Measurements from ENCODE around the gene DGKB. TPM values are rescaled to one million over a fixed set of nuclear protein-coding genes. Genes with fewer than 3 reads are reported as not detected.

The DGKB gene
- total RNA-seq, 1 experiment from 2014 or later: 1.9 TPM

- no peak for TF ChIP-seq CDX4 (CRISPR knock-in tag; IDR thresholded peaks at IDR 0.05; ENCODE audit: borderline replicate concordance)
These were observed 68.1 kb downstream of the DGKB start (continued) for GRCh38 chr7:14834456-14834855.

GRCh38 chr7:14833707-14834106, 68.8 kb downstream of the DGKB start:
- peaks cover 15% of the 10 kb centered on the region for H3K9me3 Mint-ChIP-seq

GRCh38 chr7:14828053-14828452, 74.5 kb downstream of the DGKB start:
- no peaks in the 10 kb centered on the region for H3K27me3 Mint-ChIP-seq (ENCODE audit: low read depth)
- peaks cover 13% of the 10 kb centered on the region for H3K36me3 Mint-ChIP-seq
- POLR2A ChIA-PET: no interaction called here
- CTCF ChIA-PET: no interaction called here
- H3K27ac Mint-ChIP-seq: no peak overlapping the region
- H3K9me3 Mint-ChIP-seq: peaks cover 15% of the 10 kb centered on the region
- ATAC-seq: no peak
- peaks cover 14% of the 10 kb centered on the region for H3K4me1 Mint-ChIP-seq
- DNase-seq (ENCODE audit: low spot score): no peak
- H3K4me3 Mint-ChIP-seq: no peak overlapping the region
- TF ChIP-seq ZSCAN18 (CRISPR knock-in tag; IDR thresholded peaks at IDR 0.05) (no peak), NR3C1 (CRISPR knock-in tag; conservative IDR thresholded peaks at IDR 0.05; ENCODE audit: low read depth) (no peak), TEAD4 (CRISPR knock-in tag; IDR thresholded peaks at IDR 0.05) (no peak), PREB (CRISPR knock-in tag; IDR thresholded peaks at IDR 0.05; ENCODE audit: borderline replicate concordance) (no peak), MYBL2 (CRISPR knock-in tag; IDR thresholded peaks at IDR 0.05) (no peak), E2F4 (CRISPR knock-in tag; IDR thresholded peaks at IDR 0.05; ENCODE audit: borderline replicate concordance, low read depth) (no peak), JAZF1 (CRISPR knock-in tag; IDR thresholded peaks at IDR 0.05) (no peak), MLX (CRISPR knock-in tag; IDR thresholded peaks at IDR 0.05) (no peak), TEAD1 (CRISPR knock-in tag; IDR thresholded peaks at IDR 0.05) (no peak), NFATC4 (CRISPR knock-in tag; IDR thresholded peaks at IDR 0.05) (no peak), ZNF416 (CRISPR knock-in tag; IDR thresholded peaks at IDR 0.05) (no peak), AFF4 (CRISPR knock-in tag; IDR thresholded peaks at IDR 0.05; ENCODE audit: borderline replicate concordance) (no peak), CREM (CRISPR knock-in tag; IDR thresholded peaks at IDR 0.05) (no peak), CREB1 (CRISPR knock-in tag; IDR thresholded peaks at IDR 0.05) (no peak), USF2 (CRISPR knock-in tag; IDR thresholded peaks at IDR 0.05) (no peak), ZNF532 (CRISPR knock-in tag; IDR thresholded peaks at IDR 0.05; ENCODE audit: borderline replicate concordance) (no peak)

More at GRCh38 chr7:14833707-14834106, 68.8 kb downstream of the DGKB start:
- Mint-ChIP-seq H3K36me3 (peaks cover 13% of the 10 kb centered on the region), H3K27me3 (ENCODE audit: low read depth) (no peaks in the 10 kb centered on the region), H3K27ac (peak overlapping the region; percentile 94), H3K4me1 (peaks cover 59% of the 10 kb centered on the region), H3K4me3 (peak overlapping the region; percentile 29)
- ChIA-PET CTCF (interaction anchor here (1.0 kb wide), 1 partner anchor 182 kb away, joined by 3 read pairs; no protein-coding TSS in a partner anchor), POLR2A (no interaction called here)
- ATAC-seq: peak; percentile 27
- TF ChIP-seq ATF3 (CRISPR knock-in tag; conservative IDR thresholded peaks at IDR 0.05): no peak
- TF ChIP-seq TEAD1 (CRISPR knock-in tag; IDR thresholded peaks at IDR 0.05): peak; percentile 23; the same call in 1 of the 2 replicates
- DNase-seq (ENCODE audit: low spot score): no peak
